Measurements from ENCODE around the gene PTPRO. TPM values are rescaled to one million over a fixed set of nuclear protein-coding genes. Genes with fewer than 3 reads are reported as not detected.
A peak's percentile ranks its signal among the peaks of the same experiment; 100 is the strongest.
"Not testable (repeated sequence)": the region's sequence is repeated elsewhere in the genome, so short reads cannot be mapped to it uniquely, and the experiment has no call there.

PTPRO gene
- total RNA-seq, 4 donors from 2014 or later: 0.19 to 0.94 (median 0.70) TPM

DNA sequence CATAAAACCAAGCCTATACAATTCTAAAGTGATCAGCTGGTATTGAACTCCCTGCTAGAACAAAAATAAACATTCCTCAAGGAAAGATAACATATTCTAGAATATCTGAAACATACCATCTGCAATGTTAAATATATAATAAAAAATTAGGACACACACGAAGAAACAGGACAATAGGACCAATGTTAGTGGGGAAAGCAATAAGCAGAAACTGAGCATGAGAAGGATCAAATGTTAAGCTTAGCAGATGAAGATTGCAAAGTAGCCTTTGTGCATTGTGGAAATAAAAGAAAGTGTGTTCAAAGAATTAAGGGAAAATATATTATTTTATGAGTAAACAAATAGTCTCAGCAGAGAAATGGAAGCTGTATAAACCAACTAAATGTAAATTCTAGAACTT lies 286.1 kb downstream of the PTPRO start:
- intact Hi-C loops (cut with DNase I; ENCODE audit: low total_unique reads) (no loop called here), in situ Hi-C loops (cut with MboI; ENCODE audit: low sequenced_read_pairs in 4 of 4) (no loop called here)
- ATAC-seq (no peak), DNase-seq (no peak)
- peaks cover 0 to 2% of the 10 kb centered on the region in 2 donors for H3K4me1 ChIP-seq
- H3K9me3 ChIP-seq: no peaks in the 10 kb centered on the region
- no peak overlapping the region for H3K4me3 ChIP-seq
- no peak overlapping the region for H3K27ac ChIP-seq
- H3K36me3 ChIP-seq: no peaks in the 10 kb centered on the region
- TF ChIP-seq, protein P1, sequence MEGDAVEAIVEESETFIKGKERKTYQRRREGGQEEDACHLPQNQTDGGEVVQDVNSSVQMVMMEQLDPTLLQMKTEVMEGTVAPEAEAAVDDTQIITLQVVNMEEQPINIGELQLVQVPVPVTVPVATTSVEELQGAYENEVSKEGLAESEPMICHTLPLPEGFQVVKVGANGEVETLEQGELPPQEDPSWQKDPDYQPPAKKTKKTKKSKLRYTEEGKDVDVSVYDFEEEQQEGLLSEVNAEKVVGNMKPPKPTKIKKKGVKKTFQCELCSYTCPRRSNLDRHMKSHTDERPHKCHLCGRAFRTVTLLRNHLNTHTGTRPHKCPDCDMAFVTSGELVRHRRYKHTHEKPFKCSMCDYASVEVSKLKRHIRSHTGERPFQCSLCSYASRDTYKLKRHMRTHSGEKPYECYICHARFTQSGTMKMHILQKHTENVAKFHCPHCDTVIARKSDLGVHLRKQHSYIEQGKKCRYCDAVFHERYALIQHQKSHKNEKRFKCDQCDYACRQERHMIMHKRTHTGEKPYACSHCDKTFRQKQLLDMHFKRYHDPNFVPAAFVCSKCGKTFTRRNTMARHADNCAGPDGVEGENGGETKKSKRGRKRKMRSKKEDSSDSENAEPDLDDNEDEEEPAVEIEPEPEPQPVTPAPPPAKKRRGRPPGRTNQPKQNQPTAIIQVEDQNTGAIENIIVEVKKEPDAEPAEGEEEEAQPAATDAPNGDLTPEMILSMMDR (IDR thresholded peaks at IDR 0.05 in 4 of 5, conservative IDR thresholded peaks at IDR 0.05 in 1 of 5): no peak
- TF ChIP-seq POLR2A (IDR thresholded peaks at IDR 0.05): no peak
- H3K27me3 ChIP-seq: no peaks in the 10 kb centered on the region

DNA sequence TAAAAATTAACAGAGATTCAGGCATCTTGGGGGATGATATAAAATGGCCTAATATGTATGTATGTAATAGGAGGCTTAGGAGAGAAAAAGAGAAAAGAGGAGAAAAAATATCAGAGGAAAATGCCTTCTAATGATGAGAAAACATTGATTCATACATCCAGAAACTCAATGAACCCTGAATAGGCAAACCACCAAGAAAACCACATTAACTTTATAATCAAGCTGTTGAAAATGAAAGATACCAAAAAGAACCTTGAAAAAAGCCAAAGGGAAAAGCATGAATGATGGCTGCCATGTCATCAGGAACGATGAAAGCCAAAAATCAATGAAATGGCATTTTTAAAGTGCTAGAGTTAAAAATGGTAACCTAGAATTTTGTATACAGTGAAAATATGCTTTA lies 286.6 kb downstream of the PTPRO start:
- in situ Hi-C loops (cut with MboI; ENCODE audit: low sequenced_read_pairs in 4 of 4): no loop called here
- H3K27me3 ChIP-seq: no peaks in the 10 kb centered on the region
- no peaks in the 10 kb centered on the region for H3K9me3 ChIP-seq
- intact Hi-C loops (cut with DNase I; ENCODE audit: low total_unique reads): no loop called here
- peaks cover 0 to 2% of the 10 kb centered on the region in 2 donors for H3K4me1 ChIP-seq
- no peak overlapping the region for H3K27ac ChIP-seq
- H3K4me3 ChIP-seq: no peak overlapping the region
- H3K36me3 ChIP-seq: no peaks in the 10 kb centered on the region
- DNase-seq (no peak), ATAC-seq (no peak)
- TF ChIP-seq, protein P1 (IDR thresholded peaks at IDR 0.05 in 4 of 5, conservative IDR thresholded peaks at IDR 0.05 in 1 of 5): no peak

DNA sequence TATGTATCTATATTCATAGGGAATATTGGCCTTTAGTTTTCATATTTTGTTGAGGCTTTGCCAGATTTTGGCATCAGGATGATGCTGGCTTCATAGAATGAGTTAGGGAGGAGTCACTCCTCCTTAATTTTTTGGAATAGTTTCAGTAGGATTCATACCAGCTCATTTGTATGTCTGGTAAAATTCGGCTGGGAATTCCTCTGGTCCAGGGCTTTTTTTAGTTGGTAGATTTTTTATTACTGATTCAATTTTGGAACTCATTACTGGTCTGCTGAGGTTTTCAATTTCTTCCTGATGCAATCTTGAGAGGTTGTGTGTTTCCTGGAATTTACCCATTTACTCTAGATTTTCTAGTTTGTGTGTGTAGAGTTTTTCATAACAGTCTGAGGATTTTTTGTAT lies 291.7 kb downstream of the PTPRO start:
- Histone ChIP-seq H3K9me3 (no peaks in the 10 kb centered on the region), H3K27ac (no peak overlapping the region), H3K27me3 (no peaks in the 10 kb centered on the region), H3K4me1 (no peaks in the 10 kb centered on the region), H3K4me3 (no peak overlapping the region), H3K36me3 (no peaks in the 10 kb centered on the region)
- ATAC-seq (no peak), DNase-seq (no peak)
- TF ChIP-seq, protein P1 (IDR thresholded peaks at IDR 0.05 in 4 of 5, conservative IDR thresholded peaks at IDR 0.05 in 1 of 5): no peak
- no peak for TF ChIP-seq POLR2A (IDR thresholded peaks at IDR 0.05)
- in situ Hi-C loops (cut with MboI; ENCODE audit: low sequenced_read_pairs in 4 of 4): no loop called here
- intact Hi-C loops (cut with DNase I; ENCODE audit: low total_unique reads): no loop called here

DNA sequence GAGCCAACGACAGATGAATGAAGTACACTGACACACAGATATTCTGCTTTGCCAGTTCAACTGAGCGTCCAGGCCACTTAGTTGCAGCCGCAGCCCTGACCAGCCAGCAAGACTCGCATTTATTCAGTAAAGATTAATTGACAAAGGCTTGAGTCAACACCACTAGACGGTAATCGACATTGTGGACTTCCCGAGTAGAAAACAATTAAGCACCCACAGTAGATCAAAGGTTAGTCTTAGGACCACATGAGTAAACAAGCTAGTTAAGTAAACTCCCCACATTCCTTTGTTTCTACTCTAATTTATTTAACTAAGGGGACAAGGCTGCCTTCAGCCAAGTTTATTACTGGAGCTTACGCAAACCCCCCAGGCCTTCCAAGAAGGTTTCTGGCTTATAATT lies 294.2 kb downstream of the PTPRO start:
- H3K27ac ChIP-seq; H3K9me3 ChIP-seq; H3K4me1 ChIP-seq; H3K4me3 ChIP-seq; intact Hi-C loops (cut with DNase I; ENCODE audit: low total_unique reads); H3K36me3 ChIP-seq; DNase-seq; ATAC-seq; in situ Hi-C loops (cut with MboI; ENCODE audit: low sequenced_read_pairs in 4 of 4); H3K27me3 ChIP-seq: not testable (repeated sequence)

DNA sequence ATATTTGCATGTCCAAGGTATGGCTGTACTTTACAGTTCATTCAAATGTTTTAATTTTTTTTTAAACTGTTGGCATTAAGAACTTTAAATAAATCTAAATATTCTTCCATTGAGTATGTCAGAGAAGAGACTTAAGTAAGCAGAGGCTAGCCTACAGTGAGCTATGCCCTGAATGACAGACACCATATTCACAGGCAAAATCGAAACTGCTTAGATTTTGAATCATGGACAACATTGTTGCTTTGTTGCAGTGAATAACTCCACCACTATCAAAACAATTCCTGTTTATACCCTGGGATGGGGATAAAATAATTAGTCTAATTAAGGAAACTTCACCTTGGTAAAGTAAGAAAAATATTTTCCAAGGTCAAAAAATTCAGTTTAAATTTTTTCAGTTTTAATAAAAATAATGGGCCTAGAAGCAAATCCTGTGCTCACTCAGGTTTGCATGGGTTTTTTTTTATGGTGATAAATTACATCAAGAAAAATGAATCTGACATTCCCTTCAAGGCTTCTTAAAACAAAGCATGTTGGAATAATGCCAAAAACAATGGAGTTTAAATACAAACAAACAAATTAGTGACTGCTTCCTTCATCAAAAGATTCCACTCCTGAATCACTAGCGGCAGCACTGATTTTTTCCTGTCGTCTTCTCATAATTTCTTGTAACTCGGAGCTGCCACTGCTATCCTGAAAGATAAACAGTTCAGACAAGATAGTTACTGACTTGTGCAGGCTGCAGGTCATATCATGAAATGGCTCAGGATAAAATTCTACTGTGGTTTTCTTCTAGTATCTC lies 298.6 kb downstream of the PTPRO start:
- no peaks in the 10 kb centered on the region for H3K36me3 ChIP-seq
- no peak for TF ChIP-seq POLR2A (IDR thresholded peaks at IDR 0.05)
- TF ChIP-seq, protein P1 (IDR thresholded peaks at IDR 0.05 in 4 of 5, conservative IDR thresholded peaks at IDR 0.05 in 1 of 5): no peak
- DNase-seq: no peak
- in situ Hi-C loops (cut with MboI; ENCODE audit: low sequenced_read_pairs in 4 of 4): no loop called here
- H3K4me1 ChIP-seq: no peaks in the 10 kb centered on the region
- H3K4me3 ChIP-seq: no peak overlapping the region
- H3K9me3 ChIP-seq: no peaks in the 10 kb centered on the region
- peak overlapping the region in 1 of 4 donors; percentile 20 for H3K27ac ChIP-seq
- no peaks in the 10 kb centered on the region for H3K27me3 ChIP-seq
- intact Hi-C loops (cut with DNase I; ENCODE audit: low total_unique reads): no loop called here
- ATAC-seq: no peak

Data from gastrocnemius medialis (tissue), 4 donors.